Pulmonary artery endothelial cell (primary cell): ENCODE results near the gene ARID5B. TPM values are rescaled to one million over a fixed set of nuclear protein-coding genes. Genes with fewer than 3 reads are reported as not detected.

ENCODE experiments used
- total RNA-seq: library from RNA; depleted of rRNA; stranded (reverse); fragments of >200 nt; gene quantifications from 2 replicates; pipeline ENCODE4 v1.2.3, GENCODE V29; 2014

Gene ARID5B
- total RNA-seq, 1 donor from 2014 or later, result 4.6 TPM

Other genes with a start within 250 kb of the ARID5B start
- gene CABCOCO1, start 238.8 kb upstream of the ARID5B start, total RNA-seq, result 0.33 TPM in 1 of 2 replicates, not detected in the other